ENCODE data around the gene GPX3.

DNA sequence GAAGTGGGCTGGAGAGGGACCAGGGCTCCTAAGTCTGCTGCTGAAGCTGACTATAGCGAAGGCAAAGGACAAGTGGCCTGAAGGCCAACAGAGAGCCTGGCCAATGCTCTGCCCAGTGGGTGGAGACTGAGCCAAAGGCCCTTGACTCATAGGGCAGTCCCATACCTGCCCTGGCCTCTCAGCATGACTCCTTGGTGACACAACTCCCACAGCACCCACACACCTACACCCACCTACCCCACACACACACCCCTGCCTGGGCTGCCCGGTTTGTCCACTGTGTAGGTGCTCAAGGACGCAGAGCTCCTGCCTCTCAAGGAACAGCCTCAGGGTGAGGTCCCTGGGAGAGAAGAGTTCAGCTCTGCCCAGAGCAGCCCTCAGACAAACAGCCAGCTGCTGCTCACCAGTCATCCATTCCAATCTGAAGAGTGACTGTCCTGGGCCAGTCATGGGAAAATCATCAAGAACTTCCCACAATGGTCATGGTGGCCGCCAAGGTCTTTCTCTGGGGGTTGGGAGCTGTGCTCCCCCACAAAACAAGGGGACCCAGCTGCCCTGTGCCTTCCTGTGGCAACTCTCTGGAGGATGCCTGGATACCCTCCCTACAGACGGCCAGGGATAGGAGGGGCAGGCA, 55.4 kb downstream of the GPX3 start:
- no peak for TF ChIP-seq POLR2AphosphoS5 (IDR thresholded peaks at IDR 0.05; ENCODE audit: low read depth, low read length)
- TF ChIP-seq, protein P1, sequence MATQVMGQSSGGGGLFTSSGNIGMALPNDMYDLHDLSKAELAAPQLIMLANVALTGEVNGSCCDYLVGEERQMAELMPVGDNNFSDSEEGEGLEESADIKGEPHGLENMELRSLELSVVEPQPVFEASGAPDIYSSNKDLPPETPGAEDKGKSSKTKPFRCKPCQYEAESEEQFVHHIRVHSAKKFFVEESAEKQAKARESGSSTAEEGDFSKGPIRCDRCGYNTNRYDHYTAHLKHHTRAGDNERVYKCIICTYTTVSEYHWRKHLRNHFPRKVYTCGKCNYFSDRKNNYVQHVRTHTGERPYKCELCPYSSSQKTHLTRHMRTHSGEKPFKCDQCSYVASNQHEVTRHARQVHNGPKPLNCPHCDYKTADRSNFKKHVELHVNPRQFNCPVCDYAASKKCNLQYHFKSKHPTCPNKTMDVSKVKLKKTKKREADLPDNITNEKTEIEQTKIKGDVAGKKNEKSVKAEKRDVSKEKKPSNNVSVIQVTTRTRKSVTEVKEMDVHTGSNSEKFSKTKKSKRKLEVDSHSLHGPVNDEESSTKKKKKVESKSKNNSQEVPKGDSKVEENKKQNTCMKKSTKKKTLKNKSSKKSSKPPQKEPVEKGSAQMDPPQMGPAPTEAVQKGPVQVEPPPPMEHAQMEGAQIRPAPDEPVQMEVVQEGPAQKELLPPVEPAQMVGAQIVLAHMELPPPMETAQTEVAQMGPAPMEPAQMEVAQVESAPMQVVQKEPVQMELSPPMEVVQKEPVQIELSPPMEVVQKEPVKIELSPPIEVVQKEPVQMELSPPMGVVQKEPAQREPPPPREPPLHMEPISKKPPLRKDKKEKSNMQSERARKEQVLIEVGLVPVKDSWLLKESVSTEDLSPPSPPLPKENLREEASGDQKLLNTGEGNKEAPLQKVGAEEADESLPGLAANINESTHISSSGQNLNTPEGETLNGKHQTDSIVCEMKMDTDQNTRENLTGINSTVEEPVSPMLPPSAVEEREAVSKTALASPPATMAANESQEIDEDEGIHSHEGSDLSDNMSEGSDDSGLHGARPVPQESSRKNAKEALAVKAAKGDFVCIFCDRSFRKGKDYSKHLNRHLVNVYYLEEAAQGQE (IDR thresholded peaks at IDR 0.05; ENCODE audit: insufficient read depth in 1 of 2, low read depth in 2 of 2, low read length in 2 of 2), result no peak

Data from PFSK-1 (cell line).